Endothelial cell of umbilical vein (primary cell): Measurements from ENCODE around the gene QSOX2. TPM values are rescaled to one million over a fixed set of nuclear protein-coding genes. Genes with fewer than 3 reads are reported as not detected.

Experiments
- BruUV-seq: library from RNA; stranded (reverse); fragments of 400-500 nt; replicated peaks from 2 replicates; lab custom pipeline; 2021; lab: Mats Ljungman, UMichigan
- CTCF ChIA-PET: fragments of 300-600, 350-600 bp; sonication (Branson Sonifier 250); formaldehyde crosslinking; loops from one replicate; lab custom pipeline; 2021; ENCODE audit warnings: antibody characterized with exemption, inconsistent platforms; lab: Charles Lee
- POLR2A ChIA-PET: fragments of 300-600, 350-600 bp; sonication (Branson Sonifier 250); formaldehyde crosslinking; loops from one replicate; lab custom pipeline; 2021; ENCODE audit warnings: antibody characterized with exemption, inconsistent platforms; lab: Charles Lee
- DNase-seq: peaks from one replicate; pipeline ENCODE4 v3.0.0-alpha.2; 2011; ENCODE audit warnings: low read depth, low spot score
- FAIRE-seq: peaks from 2 replicates; lab custom pipeline; 2011; peaks lifted over from hg19 to GRCh38; lab: Jason Lieb, UNC
- H2AFZ ChIP-seq: 2 replicates; pipeline ENCODE4 v1.6.0; 2012; ENCODE audit warnings: low read depth, low read length, control low read depth, inconsistent platforms
- H3K27ac ChIP-seq: 2 replicates; pipeline ENCODE4 v1.5.1; 2011; ENCODE audit warnings: low read depth, mild to moderate bottlenecking, control low read depth, low read length, moderate library complexity; ENCODE audit not compliant: insufficient read depth
- H3K27me3 ChIP-seq, 2 experiments: 2 replicates each; pipeline versions ENCODE4 v1.6.0 to v1.6.1; 2011; ENCODE audit warnings: low read length in 2 of 2, mixed read lengths in 1 of 2; ENCODE audit not compliant: control insufficient read depth in 2 of 2, insufficient read depth in 2 of 2
- H3K36me3 ChIP-seq, 2 experiments: 2 replicates in 1 of 2; 3 replicates in 1 of 2; pipeline ENCODE4 v1.5.1; 2011; ENCODE audit warnings: low read length in 2 of 2, mild to moderate bottlenecking in 1 of 2, moderate library complexity in 1 of 2; ENCODE audit not compliant: control insufficient read depth in 2 of 2, insufficient read depth in 2 of 2; ENCODE audit errors: extremely low read depth in 1 of 2
- H3K4me1 ChIP-seq: 3 replicates; pipeline ENCODE4 v1.5.1; 2011; ENCODE audit warnings: mild to moderate bottlenecking, low read length; ENCODE audit not compliant: control insufficient read depth, insufficient read depth; ENCODE audit errors: extremely low read depth
- H3K4me2 ChIP-seq: 2 replicates; pipeline ENCODE4 v1.6.1; 2011; ENCODE audit warnings: low read length, control low read depth, mixed read lengths; ENCODE audit not compliant: insufficient read depth
- H3K4me3 ChIP-seq, 3 experiments: fragments of 200-600 bp in 1 of 3; sonication (generic), shearing (Covaris generic) in 1 of 3; replicated peaks in 1 of 3; 2 replicates each; pipeline ENCODE4 v1.5.1; 2011 to 2016; ENCODE audit warnings: control low read depth in 3 of 3, low read length in 3 of 3, mild to moderate bottlenecking in 2 of 3, inconsistent platforms in 1 of 3, low read depth in 1 of 3, moderate library complexity in 1 of 3; ENCODE audit not compliant: insufficient read depth in 1 of 3
- H3K79me2 ChIP-seq: 2 replicates; pipeline ENCODE4 v1.6.0; 2012; ENCODE audit warnings: low read length, inconsistent platforms; ENCODE audit not compliant: control insufficient read depth, insufficient read depth
- H3K9ac ChIP-seq: replicated peaks from 2 replicates; pipeline ENCODE3; 2011; ENCODE audit warnings: low read length, control low read depth; ENCODE audit not compliant: insufficient read depth; ENCODE audit errors: extremely low read depth
- H3K9me1 ChIP-seq: replicated peaks from 3 replicates; pipeline ENCODE4 v1.6.0; 2011; ENCODE audit warnings: mild to moderate bottlenecking, low read length; ENCODE audit not compliant: control insufficient read depth, insufficient read depth; ENCODE audit errors: extremely low read depth
- H3K9me3 ChIP-seq: replicated peaks from 2 replicates; pipeline ENCODE4 v1.5.1; 2012; ENCODE audit warnings: low read length, inconsistent platforms; ENCODE audit not compliant: control insufficient read depth, insufficient read depth
- H4K20me1 ChIP-seq: replicated peaks from 2 replicates; pipeline ENCODE3; 2011; ENCODE audit warnings: mild to moderate bottlenecking, low read length; ENCODE audit not compliant: control insufficient read depth, insufficient read depth; ENCODE audit errors: extremely low read depth
- CTCF ChIP-seq, 2 donors: IDR thresholded peaks; 1 replicate in 1 of 2; 2 replicates in 1 of 2; pipeline ENCODE4 v1.5.1; 2011; ENCODE audit warnings: low read length in 2 of 2, mild to moderate bottlenecking in 2 of 2, moderate library complexity in 2 of 2, control low read depth in 1 of 2, inconsistent platforms in 1 of 2, low read depth in 1 of 2; ENCODE audit not compliant: insufficient read depth in 1 of 2; ENCODE audit errors: extremely low read depth in 1 of 2
- EZH2 ChIP-seq: IDR thresholded peaks from 2 replicates; pipeline ENCODE4 v1.6.1; 2012; ENCODE audit warnings: borderline replicate concordance, low read depth, mild to moderate bottlenecking, moderate library complexity, low read length, inconsistent platforms; ENCODE audit not compliant: severe bottlenecking
- FOS ChIP-seq: IDR thresholded peaks from 2 replicates; pipeline ENCODE4 v1.6.1; 2011; ENCODE audit warnings: mild to moderate bottlenecking, low read length, moderate library complexity, borderline replicate concordance; ENCODE audit not compliant: insufficient read depth
- GATA2 ChIP-seq: IDR thresholded peaks from 2 replicates; pipeline ENCODE4 v1.7.0; 2011; ENCODE audit warnings: low read depth, mild to moderate bottlenecking, moderate library complexity, mixed read lengths, low read length; ENCODE audit not compliant: insufficient read length, insufficient read depth
- JUN ChIP-seq: IDR thresholded peaks from 2 replicates; pipeline ENCODE4 v1.6.1; 2011; ENCODE audit warnings: borderline replicate concordance, low read depth; ENCODE audit not compliant: insufficient read length, insufficient read depth
- MYC ChIP-seq: IDR thresholded peaks from one replicate; pipeline ENCODE4 v1.6.1; 2011; ENCODE audit warnings: mild to moderate bottlenecking, low read depth, low read length
- POLR2A ChIP-seq: IDR thresholded peaks from 2 replicates; pipeline ENCODE4 v1.6.1; 2012; ENCODE audit warnings: low read depth, mild to moderate bottlenecking, control low read depth, low read length
- POLR2AphosphoS5 ChIP-seq: IDR thresholded peaks from 2 replicates; pipeline ENCODE4 v1.6.1; 2012; ENCODE audit warnings: low read depth, mild to moderate bottlenecking, control low read depth, low read length, moderate library complexity; ENCODE audit not compliant: insufficient read depth
- dilution Hi-C: fragments of 300-500 bp; cut with MboI; formaldehyde crosslinking; loops from one replicate; pipeline ENCODE4 v1.15.0; 2019; ENCODE audit warnings: low sequenced_read_pairs; ENCODE audit not compliant: extremely low pct_ligation_motif_present
- intact Hi-C: fragments of 100-400 bp; cut with micrococcal nuclease; formaldehyde crosslinking; loops from one replicate; pipeline ENCODE4 v1.10.0; 2022
- polyA plus RNA-seq, 4 experiments: library from polyadenylated mRNA; depleted of rRNA in 3 of 4; stranded (reverse) in 3 of 4; unstranded in 1 of 4; fragments of >200 nt; gene quantifications; 2 replicates each; pipeline versions ENCODE4 v1.2.1 to v1.2.3, GENCODE V29; 2011 to 2012; ENCODE audit warnings: missing spikeins in 1 of 4
- total RNA-seq: library from RNA; stranded (reverse); gene quantifications from 2 replicates; pipeline ENCODE4 v1.2.3, GENCODE V29; 2021
- TF ChIP-seq, protein P1 (sequence below): IDR thresholded peaks from 2 replicates; pipeline ENCODE4 v1.6.1; 2011; ENCODE audit not compliant: insufficient read depth, insufficient read length

QSOX2 gene
- total and polyA plus RNA-seq, 2 donors (not counting 3 experiments of a cell fraction or from before 2014, with no cell fraction given): 16.4 to 23.4 TPM

DNA sequence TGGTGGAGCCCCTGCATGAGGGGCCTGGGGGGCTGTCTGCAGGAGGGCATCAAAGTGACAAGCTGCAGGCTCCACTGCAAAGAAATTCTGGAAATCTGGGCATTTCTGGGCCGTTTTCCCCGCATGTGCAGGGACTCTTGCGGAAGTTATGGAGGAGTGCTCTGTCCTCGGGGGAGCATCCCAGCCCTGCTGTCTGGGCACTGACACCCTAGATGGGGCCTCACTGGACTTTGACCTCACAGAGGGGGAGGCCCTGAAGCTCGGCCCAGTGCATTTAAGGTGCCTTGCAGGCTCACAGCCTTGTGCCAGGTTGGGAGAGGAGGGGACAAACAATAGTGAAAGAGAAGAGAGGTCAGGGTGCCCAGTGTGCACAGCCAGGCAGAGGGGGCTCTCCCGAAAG is 76.1 kb downstream of the QSOX2 start:
- Histone ChIP-seq H4K20me1 (no peaks in the 10 kb centered on the region), H3K27me3 (peaks cover 4% of the 10 kb centered on the region in 2 experiments), H3K9me3 (no peaks in the 10 kb centered on the region), H3K9me1 (no peaks in the 10 kb centered on the region), H3K27ac (no peak overlapping the region), H3K4me2 (no peak overlapping the region), H3K79me2 (no peaks in the 10 kb centered on the region), H2AFZ (no peak overlapping the region), H3K4me1 (no peaks in the 10 kb centered on the region), H3K9ac (no peak overlapping the region), H3K36me3 (no peaks in the 10 kb centered on the region), H3K4me3 (no peak overlapping the region)
- ChIA-PET CTCF (interaction anchor here (1.4 to 2.2 kb wide), 4 partner anchors 12 to 118 kb away, joined by 3 to 16 read pairs (median 8); no protein-coding TSS in a partner anchor), POLR2A (no interaction called here)
- no TSS peak for BruUV-seq
- dilution Hi-C loops (no loop called here), intact Hi-C loops (no loop called here)
- DNase-seq (no peak), FAIRE-seq (no peak)
- TF ChIP-seq EZH2 (no peak), POLR2AphosphoS5 (no peak), POLR2A (no peak)

DNA sequence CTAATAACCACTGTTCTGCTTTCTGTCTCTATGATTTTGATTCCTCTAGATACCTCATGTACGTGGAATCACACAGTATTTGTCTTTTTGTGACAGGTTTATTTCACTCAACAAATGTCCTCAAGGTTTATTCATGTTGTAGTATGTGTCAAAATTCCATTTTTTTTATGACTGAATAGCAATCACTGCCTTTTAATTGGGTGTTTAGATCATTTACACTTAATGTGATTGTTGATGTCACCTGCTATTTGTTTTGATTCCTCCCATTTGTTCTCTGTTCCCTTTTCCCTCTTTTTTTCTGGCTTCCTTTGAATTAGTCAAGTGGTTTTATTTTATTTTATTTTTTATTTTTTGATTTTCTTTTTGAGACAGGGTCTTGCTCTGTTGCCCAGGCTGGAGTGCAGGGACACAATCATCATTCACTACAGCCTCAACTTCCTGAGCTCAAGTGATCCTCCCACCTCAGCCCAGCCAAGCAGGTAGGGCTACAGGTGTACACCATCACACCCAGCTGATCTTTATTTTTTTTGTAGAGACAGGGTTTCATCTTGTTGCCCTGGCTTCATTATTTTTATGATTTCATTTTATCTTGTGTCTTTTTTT is 82.3 kb downstream of the QSOX2 start:
- Histone ChIP-seq H3K9me3 (no peaks in the 10 kb centered on the region), H3K27ac (no peak overlapping the region), H3K4me3 (no peak overlapping the region), H3K36me3 (no peaks in the 10 kb centered on the region), H4K20me1 (no peaks in the 10 kb centered on the region), H3K4me2 (no peak overlapping the region), H3K9me1 (no peaks in the 10 kb centered on the region), H2AFZ (no peak overlapping the region), H3K27me3 (peaks cover 0 to 2% of the 10 kb centered on the region in 2 experiments), H3K79me2 (no peaks in the 10 kb centered on the region), H3K4me1 (no peaks in the 10 kb centered on the region), H3K9ac (no peak overlapping the region)
- ChIA-PET CTCF (no interaction called here), POLR2A (no interaction called here)
- intact Hi-C loops (no loop called here), dilution Hi-C loops (no loop called here)
- BruUV-seq: no TSS peak
- no peak for TF ChIP-seq POLR2A
- no peak for TF ChIP-seq GATA2
- TF ChIP-seq MYC: no peak
- TF ChIP-seq JUN: no peak
- no peak for TF ChIP-seq CTCF (IDR thresholded peaks at IDR 0.05; ENCODE audit: extremely low read depth in 1 of 2, insufficient read depth in 1 of 2, low read depth in 1 of 2, low read length in 2 of 2)
- no peak for TF ChIP-seq EZH2
- TF ChIP-seq, protein P1, sequence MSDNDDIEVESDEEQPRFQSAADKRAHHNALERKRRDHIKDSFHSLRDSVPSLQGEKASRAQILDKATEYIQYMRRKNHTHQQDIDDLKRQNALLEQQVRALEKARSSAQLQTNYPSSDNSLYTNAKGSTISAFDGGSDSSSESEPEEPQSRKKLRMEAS: no peak
- no peak for TF ChIP-seq FOS
- TF ChIP-seq POLR2AphosphoS5: no peak
- FAIRE-seq: no peak
- DNase-seq: no peak
